Spinal cord (tissue), 10 donors: ENCODE results near the gene CCDC106. TPM values are rescaled to one million over a fixed set of nuclear protein-coding genes. Genes with fewer than 3 reads are reported as not detected.

ENCODE experiments used
- DNase-seq, 6 donors: peaks; one replicate each; pipeline versions ENCODE4 v3.0.0 to v3.0.0-alpha.2; 2013 to 2015; ENCODE audit warnings: low spot score in 6 of 6, low read depth in 4 of 6
- H3K27ac ChIP-seq: one replicate; pipeline ENCODE4 v1.5.1; 2013; ENCODE audit warnings: low read depth, low read length, control low read depth
- H3K27me3 ChIP-seq: one replicate; pipeline ENCODE4 v1.6.1; 2013; ENCODE audit warnings: low read length; ENCODE audit not compliant: control insufficient read depth, insufficient read depth
- H3K36me3 ChIP-seq: one replicate; pipeline ENCODE4 v1.6.1; 2013; ENCODE audit warnings: low read length; ENCODE audit not compliant: control insufficient read depth, insufficient read depth
- H3K4me1 ChIP-seq: one replicate; pipeline ENCODE4 v1.6.1; 2013; ENCODE audit warnings: low read length; ENCODE audit not compliant: control insufficient read depth, insufficient read depth
- H3K4me3 ChIP-seq: one replicate; pipeline ENCODE4 v1.5.1; 2013; ENCODE audit warnings: low read depth, low read length, control low read depth
- H3K9me3 ChIP-seq: one replicate; pipeline ENCODE4 v1.6.1; 2013; ENCODE audit warnings: low read length; ENCODE audit not compliant: control insufficient read depth, insufficient read depth
- WGBS: methylation state at CpG from one replicate; pipeline ENCODE4 v1.1.5; 2013; ENCODE audit warnings: missing lambda C conversion rate; ENCODE audit not compliant: insufficient coverage; 5-methylcytosine and 5-hydroxymethylcytosine counted together
- polyA plus RNA-seq, 2 donors: library from polyadenylated mRNA; unstranded; fragments of 120-200 nt; gene quantifications; one replicate each; pipeline ENCODE4 v1.2.1, GENCODE V29; 2013; ENCODE audit not compliant: insufficient read length in 2 of 2
- total RNA-seq, 2 donors: library from RNA; depleted of rRNA in 1 of 2; stranded (reverse); fragments of 120-200 nt in 1 of 2; fragments of >200 nt in 1 of 2; gene quantifications; one replicate each; pipeline versions ENCODE4 v1.2.3 to v1.2.4, GENCODE V29; 2013 to 2014
- donor health status: healthy.

The CCDC106 gene
- total and polyA plus RNA-seq, 4 donors, result 13.4 to 57.6 (median 35.5) TPM

GRCh38 chr19:55687281-55688201 lies 39.5 kb downstream of the CCDC106 start:
- no peak for DNase-seq
- Histone ChIP-seq H3K27ac (no peak overlapping the region), H3K4me3 (no peak overlapping the region), H3K9me3 (no peaks in the 10 kb centered on the region), H3K36me3 (peaks cover 99% of the 10 kb centered on the region), H3K27me3 (no peaks in the 10 kb centered on the region), H3K4me1 (no peaks in the 10 kb centered on the region)
- WGBS, result 95% methylated on average over 21 of the region's 22 CpGs

GRCh38 chr19:55688422-55689218 lies 40.6 kb downstream of the CCDC106 start:
- H3K4me3 ChIP-seq, result no peak overlapping the region
- H3K4me1 ChIP-seq, result no peaks in the 10 kb centered on the region
- H3K9me3 ChIP-seq, result no peaks in the 10 kb centered on the region
- H3K27ac ChIP-seq, result no peak overlapping the region
- H3K27me3 ChIP-seq, result no peaks in the 10 kb centered on the region
- 70% methylated on average over 25 of the region's 27 CpGs for WGBS
- peaks cover 100% of the 10 kb centered on the region for H3K36me3 ChIP-seq
- DNase-seq, result no peak

- Histone ChIP-seq H3K4me1 (no peaks in the 10 kb centered on the region), H3K9me3 (no peaks in the 10 kb centered on the region), H3K27me3 (no peaks in the 10 kb centered on the region), H3K36me3 (peaks cover 100% of the 10 kb centered on the region), H3K27ac (no peak overlapping the region), H3K4me3 (no peak overlapping the region)
- DNase-seq, result no peak
- WGBS, result 96% methylated on average over 26 of the region's 35 CpGs
Observed at GRCh38 chr19:55689411-55690108, 41.5 kb downstream of the CCDC106 start.

GRCh38 chr19:55690109-55690768 lies 42.2 kb downstream of the CCDC106 start:
- Histone ChIP-seq H3K27me3 (no peaks in the 10 kb centered on the region), H3K9me3 (no peaks in the 10 kb centered on the region), H3K27ac (no peak overlapping the region), H3K36me3 (peaks cover 100% of the 10 kb centered on the region), H3K4me3 (no peak overlapping the region), H3K4me1 (no peaks in the 10 kb centered on the region)
- 92% methylated on average over 25 of the region's 25 CpGs for WGBS
- DNase-seq, result no peak

- 97% methylated on average over 28 of the region's 31 CpGs for WGBS
- peaks cover 100% of the 10 kb centered on the region for H3K36me3 ChIP-seq
- no peak overlapping the region for H3K4me3 ChIP-seq
- H3K4me1 ChIP-seq, result no peaks in the 10 kb centered on the region
- no peak overlapping the region for H3K27ac ChIP-seq
- no peak for DNase-seq
- H3K27me3 ChIP-seq, result no peaks in the 10 kb centered on the region
- no peaks in the 10 kb centered on the region for H3K9me3 ChIP-seq
Observed at GRCh38 chr19:55690769-55691545, 42.9 kb downstream of the CCDC106 start.

GRCh38 chr19:55691561-55692481 lies 43.8 kb downstream of the CCDC106 start:
- Histone ChIP-seq H3K4me1 (no peaks in the 10 kb centered on the region), H3K4me3 (no peak overlapping the region), H3K9me3 (no peaks in the 10 kb centered on the region), H3K27me3 (no peaks in the 10 kb centered on the region), H3K27ac (no peak overlapping the region), H3K36me3 (peaks cover 100% of the 10 kb centered on the region)
- no peak for DNase-seq
- WGBS, result 94% methylated on average over 31 of the region's 31 CpGs

GRCh38 chr19:55692681-55693081 lies 44.7 kb downstream of the CCDC106 start:
- H3K27ac ChIP-seq, result no peak overlapping the region
- H3K36me3 ChIP-seq, result peaks cover 98% of the 10 kb centered on the region
- no peaks in the 10 kb centered on the region for H3K9me3 ChIP-seq
- no peaks in the 10 kb centered on the region for H3K27me3 ChIP-seq
- no peaks in the 10 kb centered on the region for H3K4me1 ChIP-seq
- 95% methylated on average over 19 of the region's 19 CpGs for WGBS
- no peak overlapping the region for H3K4me3 ChIP-seq
- DNase-seq, result no peak

GRCh38 chr19:55693336-55693974 lies 45.4 kb downstream of the CCDC106 start:
- no peaks in the 10 kb centered on the region for H3K4me1 ChIP-seq
- 91% methylated on average over 16 of the region's 20 CpGs for WGBS
- no peaks in the 10 kb centered on the region for H3K27me3 ChIP-seq
- peaks cover 97% of the 10 kb centered on the region for H3K36me3 ChIP-seq
- no peak for DNase-seq
- H3K27ac ChIP-seq, result no peak overlapping the region
- no peaks in the 10 kb centered on the region for H3K9me3 ChIP-seq
- H3K4me3 ChIP-seq, result no peak overlapping the region
